Measurements from ENCODE around the gene RPS2.

The RPS2 gene

DNA sequence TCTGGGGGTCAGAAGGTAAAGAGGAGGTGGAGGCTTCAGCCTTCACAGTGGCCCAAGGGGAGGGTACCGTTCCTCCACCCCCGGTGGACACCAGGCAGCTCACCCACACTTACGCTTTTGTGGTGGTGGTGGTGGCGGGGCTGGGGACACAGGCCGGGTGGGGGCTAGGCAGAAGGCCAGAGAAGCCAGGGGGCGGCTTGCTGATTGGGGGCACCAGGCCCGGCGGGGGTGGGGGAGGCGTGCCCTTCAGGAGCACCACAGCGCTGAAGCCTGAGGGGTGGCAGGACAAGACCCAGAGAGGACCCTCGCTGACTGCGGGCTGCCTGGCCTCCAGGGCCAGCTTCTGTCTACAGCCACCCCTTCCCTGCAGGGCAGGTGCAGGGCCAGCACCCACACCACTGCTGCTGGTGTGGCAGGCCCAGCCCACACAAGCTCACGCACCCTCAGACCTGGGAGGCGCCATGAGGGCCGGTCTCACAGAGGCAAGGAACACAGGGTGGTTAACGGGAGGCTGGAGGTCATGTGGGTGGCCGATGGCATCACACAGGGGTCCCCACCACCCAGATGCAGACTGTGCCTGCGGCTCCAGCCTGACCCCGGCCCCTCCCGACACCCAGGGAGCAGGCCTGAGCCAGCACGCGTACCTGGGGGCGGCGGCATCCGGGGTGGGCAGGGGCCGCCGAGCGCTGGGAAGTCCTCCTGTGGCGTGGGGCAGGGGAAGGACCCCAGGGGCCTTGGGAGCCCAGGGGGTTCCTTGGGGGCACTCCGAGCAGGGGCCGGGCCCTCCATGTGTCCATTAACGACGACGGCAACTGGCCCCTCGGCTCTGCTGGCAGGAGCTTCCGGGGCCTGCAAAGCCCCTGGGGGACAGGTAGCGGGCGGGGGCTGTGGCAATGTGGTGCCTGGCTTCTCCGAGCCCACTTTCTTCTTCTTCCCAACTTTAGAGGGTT lies 34.5 kb upstream of the RPS2 start:
- DNase-seq, result no peak

DNA sequence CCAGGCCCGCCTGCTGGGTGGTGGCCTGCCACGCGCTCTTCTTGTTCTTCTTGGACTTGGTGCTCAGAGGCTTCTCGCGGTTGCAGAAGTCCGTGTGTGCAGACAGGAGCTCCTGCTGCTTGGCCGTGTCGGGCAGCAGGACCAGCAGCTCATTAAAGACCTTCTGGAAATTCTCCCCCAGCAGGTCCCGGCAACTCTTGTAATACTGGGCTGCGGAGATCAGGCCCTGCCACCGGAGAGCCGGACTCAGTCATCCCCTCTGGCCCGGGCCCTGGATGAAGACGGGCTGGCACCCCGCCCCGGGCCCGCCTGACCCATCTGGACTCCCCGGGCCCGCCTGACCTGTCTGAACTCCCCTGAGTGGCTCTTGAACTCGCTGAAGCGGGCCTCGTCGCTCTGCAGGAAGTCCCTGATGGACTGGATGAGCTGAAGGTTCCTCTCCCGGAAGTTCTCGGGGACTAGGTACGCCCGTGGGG lies 33.8 kb upstream of the RPS2 start:
- DNase-seq, result no peak

DNA sequence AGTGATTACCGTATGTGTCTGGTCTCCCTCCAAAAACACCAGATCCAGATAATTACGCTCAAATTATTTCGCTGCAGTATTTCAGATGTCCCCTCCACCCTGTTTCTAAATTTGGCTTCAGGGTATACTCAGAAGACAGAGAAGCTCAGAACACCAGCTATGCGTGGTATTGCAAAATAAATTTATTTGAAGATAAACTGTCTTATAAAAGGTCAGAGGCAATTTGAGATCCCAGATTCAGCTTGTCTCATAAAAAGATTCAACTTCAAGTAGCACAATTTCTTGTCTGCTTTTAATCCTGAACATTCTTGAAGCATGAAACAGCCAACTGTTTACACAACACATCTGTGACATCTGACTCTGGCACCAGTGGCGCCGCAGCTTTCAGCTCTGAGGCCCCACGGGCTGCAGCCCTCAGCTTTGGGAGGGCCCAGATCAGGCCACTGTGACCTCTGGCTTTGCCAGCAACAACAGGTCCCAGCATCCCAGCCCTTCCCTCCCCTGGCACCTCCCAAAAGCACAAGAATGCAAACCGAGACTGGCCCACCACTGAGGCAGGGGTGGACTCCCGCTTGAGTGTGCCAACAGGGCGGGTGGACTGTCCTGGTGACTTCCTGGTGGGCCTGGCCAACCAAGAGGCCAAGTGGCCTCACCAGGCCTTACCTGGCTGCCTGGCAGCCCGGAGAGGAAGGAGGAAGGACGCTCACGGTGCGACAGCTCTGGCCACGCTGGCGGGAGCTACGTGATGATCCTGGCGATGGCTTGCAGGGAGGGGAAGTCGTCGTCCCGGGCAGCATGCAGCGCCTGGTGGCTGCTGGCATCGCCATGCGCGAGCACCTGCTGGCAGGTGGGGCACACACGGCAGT lies 33.1 kb upstream of the RPS2 start:
- no peak for DNase-seq

DNA sequence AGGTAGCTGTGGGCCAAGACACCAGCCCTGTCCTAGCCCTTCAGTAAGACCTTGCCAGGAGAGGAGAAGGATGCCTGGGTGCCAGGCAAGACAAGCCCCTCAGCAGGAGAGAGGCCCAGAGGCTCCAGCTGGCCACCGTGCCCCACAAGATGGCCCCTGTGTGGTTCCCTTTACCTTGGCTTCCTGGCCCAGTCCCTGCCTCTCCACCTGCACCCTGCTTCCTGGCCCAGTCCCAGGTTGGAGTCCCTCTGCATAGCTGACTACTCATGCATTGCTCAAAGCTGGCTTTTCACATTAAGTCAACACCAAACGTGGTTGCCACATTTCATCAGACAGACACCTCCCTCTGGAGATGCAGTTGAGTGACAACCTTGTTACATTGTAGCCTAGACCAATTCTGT lies 29.1 kb upstream of the RPS2 start:
- no peak for DNase-seq

DNA sequence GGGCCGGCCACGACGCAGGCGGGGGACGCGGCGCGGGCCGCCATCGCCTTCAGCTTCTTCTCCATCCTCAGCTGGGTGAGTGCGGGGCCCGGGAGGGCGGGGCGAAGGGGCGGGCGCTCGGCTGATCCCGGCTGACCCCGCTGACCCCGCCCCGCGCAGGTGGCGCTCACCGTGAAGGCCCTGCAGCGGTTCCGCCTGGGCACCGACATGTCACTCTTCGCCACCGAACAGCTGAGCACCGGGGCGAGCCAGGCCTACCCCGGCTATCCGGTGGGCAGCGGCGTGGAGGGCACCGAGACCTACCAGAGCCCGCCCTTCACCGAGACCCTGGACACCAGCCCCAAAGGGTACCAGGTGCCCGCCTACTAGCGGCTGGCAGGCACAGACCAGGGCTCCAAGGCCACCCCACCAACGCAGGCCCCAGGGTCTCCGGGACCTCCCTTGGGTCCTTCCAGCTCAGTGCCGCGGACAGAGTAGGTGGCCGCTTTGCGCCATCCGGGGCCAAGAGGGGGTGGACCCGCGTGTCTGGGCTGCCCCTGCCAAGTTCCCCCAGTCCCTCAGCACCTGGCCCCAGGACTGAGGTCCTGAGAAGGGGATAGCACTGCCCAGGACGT lies 28.2 kb upstream of the RPS2 start:
- no peak for DNase-seq

DNA sequence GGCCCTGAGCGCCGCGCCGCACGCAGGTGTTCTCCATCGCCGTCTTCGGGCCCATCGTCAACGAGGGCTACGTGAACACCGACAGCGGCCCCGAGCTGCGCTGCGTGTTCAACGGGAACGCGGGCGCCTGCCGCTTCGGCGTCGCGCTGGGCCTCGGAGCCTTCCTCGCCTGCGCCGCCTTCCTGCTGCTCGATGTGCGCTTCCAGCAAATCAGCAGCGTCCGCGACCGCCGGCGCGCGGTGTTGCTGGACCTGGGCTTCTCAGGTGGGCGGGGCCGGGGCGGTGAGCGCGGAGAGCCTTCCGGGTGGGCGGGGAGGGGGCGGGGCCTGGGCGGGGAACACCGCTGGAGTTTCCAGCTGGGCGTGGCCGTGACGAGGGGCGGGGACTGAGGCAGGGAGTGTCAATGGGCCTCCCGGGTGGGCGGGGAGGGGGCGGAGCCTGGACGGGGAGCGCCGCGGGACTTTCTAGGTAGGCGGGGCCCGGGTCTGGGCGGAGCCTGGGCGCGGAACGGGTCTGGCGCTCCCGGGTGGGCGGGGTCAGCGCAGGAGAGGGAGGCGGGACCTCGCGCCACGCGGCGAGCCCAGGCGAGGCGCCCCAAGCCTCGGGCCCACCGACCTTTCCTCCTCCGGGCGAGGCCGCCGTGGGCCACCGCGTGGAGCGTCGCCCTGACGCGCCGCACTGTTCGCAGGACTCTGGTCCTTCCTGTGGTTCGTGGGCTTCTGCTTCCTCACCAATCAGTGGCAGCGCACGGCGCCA lies 27.5 kb upstream of the RPS2 start:
- DNase-seq, result peak; percentile 94

DNA sequence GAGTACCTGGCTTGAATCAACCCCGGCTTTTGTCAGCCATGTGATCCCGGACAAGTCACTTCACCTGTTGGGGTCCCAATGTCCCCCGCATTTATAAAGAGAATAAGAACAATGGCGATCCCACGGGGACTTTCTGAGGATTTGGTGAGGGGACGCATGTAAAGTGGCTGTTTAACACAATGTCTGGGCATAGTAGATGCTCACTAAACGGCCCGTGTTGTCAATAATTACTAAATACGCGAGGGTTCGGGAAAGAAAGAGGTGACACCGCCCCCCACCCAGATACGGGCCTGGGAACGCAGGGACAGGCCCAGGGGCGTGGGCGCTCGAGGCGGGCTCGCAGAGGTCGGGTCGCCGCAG lies 26.9 kb upstream of the RPS2 start:
- no peak for DNase-seq

DNA sequence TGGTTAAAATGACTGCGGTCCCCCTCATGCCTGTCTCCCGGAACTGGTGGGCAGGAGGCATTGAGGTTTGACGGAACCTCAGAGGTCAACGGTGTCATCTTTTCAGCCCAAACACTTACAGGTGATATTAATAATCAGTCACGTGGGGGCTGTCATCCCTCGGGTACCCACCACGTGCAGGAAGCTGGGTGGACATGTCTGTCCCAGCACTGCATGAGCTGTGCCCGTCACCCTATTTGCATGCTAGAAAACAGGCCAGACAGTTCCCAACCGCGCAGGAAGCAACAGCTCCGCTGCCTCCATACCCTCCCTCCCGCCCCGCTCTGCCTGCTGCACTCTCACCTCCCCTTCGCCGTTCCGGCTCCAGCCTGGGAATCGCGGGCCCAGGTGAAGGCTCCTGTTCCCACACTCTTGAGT lies 26.5 kb upstream of the RPS2 start:
- peak; percentile 58 for DNase-seq

DNA sequence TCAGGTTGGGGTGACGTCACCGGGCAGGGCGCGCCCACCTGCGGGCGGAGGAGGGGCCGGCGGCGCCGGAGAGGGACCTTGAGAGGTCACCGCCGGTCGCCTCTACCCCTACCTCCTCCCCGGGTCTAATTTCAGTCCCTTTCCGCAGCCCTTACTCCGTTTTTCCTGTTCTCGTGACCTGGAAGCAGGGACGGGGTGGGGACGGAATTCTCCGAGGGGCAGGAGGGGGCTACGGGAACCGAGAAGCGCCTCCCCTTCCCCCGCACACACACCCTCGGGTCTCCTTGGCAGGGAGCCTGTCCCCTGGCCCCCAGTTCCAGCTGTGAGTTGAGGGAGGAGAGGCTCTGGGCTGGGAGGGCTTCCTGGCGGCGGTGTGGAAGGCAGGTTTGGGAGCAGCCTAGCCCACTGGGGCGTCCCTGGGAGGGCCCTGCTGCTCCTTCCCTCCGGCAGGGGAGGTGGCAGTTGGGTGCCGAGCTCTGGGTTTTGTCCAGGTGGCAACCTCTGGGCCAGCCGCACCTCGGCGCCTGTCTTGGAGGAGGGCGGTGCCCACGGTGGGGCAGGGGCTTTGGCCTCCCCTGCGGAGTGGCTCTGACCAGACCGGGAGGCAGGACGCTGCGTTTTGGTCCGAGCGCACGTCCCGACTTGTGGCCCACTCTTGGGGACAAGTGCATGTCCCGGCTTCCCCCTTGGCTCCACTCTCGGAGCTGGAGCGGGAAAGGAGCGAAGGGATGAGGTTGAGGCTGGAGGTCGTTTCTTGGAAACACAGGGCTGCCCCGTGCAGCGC lies 25.9 kb upstream of the RPS2 start:
- peak; percentile 49 for DNase-seq

DNA sequence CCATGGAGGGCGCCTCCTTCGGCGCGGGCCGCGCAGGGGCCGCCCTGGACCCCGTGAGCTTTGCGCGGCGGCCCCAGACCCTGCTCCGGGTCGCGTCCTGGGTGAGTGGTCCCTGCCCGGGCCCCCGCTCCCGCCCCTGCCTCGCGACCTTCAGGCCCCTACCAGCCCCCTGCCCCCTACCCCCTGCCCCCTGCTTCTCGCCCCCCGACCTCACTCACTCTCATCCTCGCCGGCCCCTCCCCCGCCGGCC lies 25.4 kb upstream of the RPS2 start:
- no peak for DNase-seq

DNA sequence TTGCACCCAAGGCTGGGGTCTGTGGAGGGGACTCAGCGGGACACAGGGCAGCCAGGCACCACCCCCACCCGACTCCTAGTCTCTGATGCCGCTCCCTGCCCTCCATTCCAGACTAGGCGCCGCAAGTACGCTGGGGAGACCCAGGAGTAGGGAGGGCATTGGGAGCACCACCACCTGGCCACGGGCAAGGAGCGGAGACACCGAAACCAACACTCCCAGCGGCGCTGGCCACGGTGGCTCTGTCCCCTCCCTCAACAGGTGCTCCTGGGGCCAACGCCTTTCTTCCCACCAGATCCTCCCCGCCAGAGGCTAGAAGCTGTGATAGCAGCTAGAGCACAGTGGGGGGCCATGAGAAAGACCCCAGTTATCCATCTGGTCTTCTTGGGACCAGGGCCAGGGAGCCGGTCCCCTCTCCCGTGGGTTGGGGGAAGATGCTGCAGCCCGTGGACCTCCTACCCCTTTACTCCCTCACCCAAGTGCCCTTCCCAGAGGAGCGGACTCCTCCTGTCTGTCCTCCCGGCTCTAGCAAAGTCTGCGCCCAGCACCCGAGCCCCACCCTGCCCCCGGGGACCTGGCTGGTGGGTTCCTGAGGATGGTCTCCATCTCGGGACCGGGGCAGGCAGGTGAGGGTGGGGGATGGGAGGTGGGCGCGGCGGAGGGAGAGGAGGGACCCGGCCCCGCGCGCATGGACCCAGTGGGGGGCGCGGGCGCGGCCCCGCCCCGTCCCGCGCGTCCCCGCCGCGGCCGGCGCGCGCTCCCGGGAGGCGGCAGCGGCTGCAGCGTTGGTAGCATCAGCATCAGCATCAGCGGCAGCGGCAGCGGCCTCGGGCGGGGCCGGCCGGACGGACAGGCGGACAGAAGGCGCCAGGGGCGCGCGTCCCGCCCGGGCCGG lies 24.8 kb upstream of the RPS2 start, which contains the start of gene SYNGR3:
Gene SYNGR3, plus strand, starts transcription at position 762 of the 892 bp plus-strand sequence. CDS start 133 bp downstream, outside the sequence.
- no peak for DNase-seq

DNA sequence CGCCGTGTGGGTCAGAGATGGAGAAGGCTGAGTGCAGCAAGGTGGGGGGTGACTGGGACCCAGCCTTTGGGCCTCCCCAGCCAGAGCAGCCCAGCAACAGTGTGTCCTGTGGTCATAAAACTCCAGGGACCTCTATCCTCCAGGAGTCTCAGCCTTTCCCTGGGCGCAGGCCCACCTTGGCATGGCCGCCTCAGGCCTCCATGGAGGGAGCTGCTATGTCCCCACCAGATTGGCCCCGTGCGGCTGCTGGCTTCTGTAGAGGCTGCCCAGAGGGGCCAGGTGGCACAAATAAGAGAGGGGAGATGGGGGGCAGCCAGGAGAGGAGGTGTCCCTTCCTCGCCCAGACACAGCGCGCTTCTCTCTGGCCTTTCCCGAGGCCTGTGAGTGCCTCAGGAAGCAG lies 22.6 kb upstream of the RPS2 start:
- no peak for DNase-seq

DNA sequence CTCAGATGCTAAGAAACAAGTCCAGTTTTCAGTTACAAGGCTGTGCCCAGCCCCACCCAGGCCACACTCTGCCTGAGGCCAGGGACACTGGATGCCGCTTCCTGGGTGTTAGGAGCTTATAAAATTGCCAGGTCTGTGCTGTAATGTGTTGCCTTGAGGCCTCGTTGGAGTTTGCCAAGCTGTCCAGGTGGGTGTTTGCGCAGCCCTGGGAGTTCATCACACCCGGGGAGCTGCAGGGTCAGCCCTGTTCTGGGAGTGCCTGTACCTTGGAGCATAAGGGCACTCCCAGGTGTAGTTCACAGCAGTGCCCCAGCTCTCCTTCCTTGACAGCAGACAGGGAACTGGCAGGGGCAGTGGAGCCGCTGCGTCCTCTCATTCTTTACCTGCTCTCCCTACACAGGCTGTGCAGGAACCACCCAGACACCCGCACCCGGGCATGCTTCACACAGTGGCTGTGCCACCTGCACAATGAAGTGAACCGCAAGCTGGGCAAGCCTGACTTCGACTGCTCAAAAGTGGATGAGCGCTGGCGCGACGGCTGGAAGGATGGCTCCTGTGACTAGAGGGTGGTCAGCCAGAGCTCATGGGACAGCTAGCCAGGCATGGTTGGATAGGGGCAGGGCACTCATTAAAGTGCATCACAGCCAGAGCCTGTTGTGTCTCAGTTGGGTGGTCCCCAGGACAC lies 21.0 kb upstream of the RPS2 start:
- DNase-seq, result no peak

DNA sequence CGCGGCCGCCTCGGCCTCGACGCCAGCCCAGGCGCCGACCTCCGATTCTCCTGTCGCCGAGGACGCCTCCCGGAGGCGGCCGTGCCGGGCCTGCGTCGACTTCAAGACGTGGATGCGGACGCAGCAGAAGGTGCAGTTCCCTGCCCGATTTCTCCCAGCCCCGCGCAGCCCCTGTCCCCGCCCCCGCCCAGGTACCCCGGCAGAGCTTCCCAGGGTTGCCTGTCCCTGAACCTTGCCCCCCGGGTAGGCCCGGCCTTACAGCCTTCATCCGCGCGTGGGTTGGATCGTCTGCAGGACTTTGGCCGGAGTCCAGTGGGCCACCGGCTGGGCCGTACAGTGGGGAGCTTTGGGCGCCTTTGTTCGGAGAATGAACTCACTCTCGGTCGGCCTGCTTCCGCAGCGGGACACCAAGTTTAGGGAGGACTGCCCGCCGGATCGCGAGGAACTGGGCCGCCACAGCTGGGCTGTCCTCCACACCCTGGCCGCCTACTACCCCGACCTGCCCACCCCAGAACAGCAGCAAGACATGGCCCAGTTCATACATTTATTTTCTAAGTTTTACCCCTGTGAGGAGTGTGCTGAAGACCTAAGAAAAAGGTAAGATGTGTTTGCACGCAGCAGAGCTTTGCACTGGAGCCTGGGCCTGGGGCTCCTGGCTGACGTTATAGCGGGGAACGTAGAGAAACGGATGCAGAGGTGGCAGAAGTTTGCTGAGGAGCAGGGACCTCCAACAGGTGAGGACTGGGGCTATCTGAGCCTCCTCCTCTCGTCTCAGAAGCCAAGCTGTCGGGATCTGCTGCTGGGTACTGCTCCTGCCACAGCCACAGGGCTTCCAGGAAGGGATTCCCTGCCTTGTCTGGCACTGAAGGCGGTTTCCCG lies 20.0 kb upstream of the RPS2 start:
- DNase-seq, result no peak

DNA sequence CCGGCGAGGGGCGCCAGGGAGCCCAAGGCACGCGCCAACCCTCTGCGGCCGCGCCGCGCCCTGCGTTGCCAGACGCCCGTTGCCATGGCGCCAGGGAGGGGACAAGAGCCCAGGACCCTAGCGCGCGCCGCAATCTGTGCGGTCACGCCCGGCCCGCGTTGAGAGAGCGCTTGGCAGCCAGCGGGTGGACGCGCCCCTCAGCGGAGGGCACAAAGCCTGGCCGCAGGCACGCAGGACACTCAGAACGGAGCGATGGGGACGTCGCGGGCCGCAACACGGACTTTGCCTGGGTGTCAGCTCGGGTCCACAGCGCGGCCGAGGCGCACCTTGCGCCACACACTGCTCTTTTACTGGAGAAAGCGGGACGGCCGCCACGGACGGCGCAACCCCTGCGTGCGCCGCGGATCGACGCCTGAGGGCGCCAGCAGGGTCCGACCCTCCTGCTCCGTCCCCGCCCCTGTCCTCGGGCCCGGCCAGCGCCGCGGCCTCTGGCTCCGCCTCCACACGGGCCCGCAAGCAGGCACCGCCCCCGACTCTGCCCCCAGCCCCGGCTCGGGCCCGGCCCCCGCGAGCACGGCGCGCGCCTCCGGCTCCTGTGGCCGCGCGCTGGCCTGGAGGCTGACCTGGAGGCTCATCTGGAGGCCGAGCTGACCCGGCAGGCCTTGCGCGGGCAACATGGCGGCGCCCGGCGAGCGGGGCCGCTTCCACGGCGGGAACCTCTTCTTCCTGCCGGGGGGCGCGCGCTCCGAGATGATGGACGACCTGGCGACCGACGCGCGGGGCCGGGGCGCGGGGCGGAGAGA lies 19.1 kb upstream of the RPS2 start, which contains the start of gene GFER:
Gene GFER, plus strand, starts transcription at position 650 of the 803 bp plus-strand sequence. Its CDS starts 26 bp downstream, at position 676.
- DNase-seq, result peak; percentile 80

DNA sequence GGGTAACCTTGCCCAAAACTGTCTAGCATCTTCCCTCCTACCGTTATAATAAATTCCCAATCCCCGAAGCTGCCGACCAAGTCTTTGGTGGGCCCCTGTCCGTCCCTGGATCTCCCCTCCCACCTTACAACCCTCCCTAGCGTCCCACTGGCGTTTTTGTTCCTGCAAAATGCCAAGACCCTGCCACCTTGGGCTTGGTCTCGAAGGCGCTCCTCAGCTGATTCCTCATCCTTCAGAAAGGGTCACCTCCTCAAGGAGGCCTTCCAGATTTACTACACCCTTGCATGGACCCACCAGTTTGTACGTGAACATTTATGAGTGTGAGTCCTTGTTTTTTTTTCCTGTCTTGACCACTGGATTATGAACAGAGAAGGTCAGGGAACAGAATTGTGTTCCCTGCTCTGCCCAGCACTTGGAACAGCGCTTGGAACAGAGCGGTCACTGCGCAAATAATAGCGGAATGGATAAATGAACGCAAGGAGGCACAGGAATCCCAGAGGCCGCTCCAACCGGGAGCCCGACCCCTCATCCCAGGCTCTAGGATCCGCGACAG lies 18.4 kb upstream of the RPS2 start:
- DNase-seq, result no peak

DNA sequence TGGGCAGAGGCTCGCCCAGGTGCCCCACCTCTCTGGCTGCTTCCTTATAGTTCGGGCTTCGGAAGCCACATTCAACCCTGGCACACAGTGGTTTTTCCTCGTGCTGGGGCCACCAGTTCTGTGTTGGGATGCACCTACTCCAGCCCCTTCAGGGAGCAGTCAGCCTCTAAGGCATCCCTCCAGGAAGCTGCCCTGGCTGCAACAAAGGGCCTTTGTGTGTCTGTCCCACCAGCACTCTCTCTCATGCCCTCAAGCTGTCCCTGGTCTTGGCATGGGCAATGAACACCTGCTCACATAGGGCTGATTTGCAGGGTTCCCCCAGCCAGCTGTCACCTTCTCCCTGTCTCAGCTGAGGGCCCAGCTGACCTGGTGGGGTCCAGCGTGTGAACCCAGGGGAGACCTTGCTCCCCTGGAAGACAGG lies 17.4 kb upstream of the RPS2 start:
- no peak for DNase-seq

DNA sequence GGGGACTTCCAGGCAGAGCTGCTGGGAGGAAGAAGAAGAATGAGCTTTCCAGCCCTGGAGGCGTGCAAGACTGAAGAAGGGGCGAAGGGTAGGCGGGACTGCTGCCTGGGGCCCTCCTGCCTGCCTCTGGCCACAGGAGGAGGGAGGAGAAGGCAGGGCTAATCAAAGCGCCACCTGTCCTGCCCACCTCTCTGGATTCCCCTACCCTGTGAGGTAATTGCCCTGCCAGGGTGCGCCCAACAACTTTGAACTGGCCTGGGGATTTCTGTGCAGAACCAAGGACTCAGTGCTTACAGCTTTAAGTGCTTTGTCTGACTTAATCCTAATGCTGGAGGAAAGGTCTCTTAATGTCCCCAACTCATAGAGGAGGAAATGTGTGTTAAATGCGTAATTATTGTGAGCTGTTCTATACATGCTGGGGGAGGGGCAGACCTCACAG lies 16.8 kb upstream of the RPS2 start, which contains the start of gene NOXO1:
Gene NOXO1, minus strand, starts transcription at position 72 of the 439 bp plus-strand sequence. CDS start 290 bp downstream, outside the sequence.
- no peak for DNase-seq
